Brain microvascular endothelial cell (primary cell): Measurements from ENCODE around the gene CEP112.

Experiments
- DNase-seq: peaks from one replicate; pipeline ENCODE4 v3.0.0-alpha.2; 2020
- H3K27ac ChIP-seq: fragments of 250-450 bp; sonication (Bioruptor Pico); 2 replicates; pipeline ENCODE4 v1.5.1; 2020; ENCODE audit warnings: mild to moderate bottlenecking, moderate library complexity
- H3K27me3 ChIP-seq: fragments of 250-450 bp; sonication (Bioruptor Pico); replicated peaks from 2 replicates; pipeline ENCODE4 v1.5.1; 2020; ENCODE audit warnings: mild to moderate bottlenecking
- H3K36me3 ChIP-seq: fragments of 250-450 bp; sonication (Bioruptor Pico); replicated peaks from 2 replicates; pipeline ENCODE4 v1.5.1; 2020; ENCODE audit warnings: mild to moderate bottlenecking
- H3K4me3 ChIP-seq: 2 replicates; pipeline ENCODE4 v1.5.1; 2011; ENCODE audit warnings: low read depth, mild to moderate bottlenecking, control low read depth, low read length, moderate library complexity
- CTCF ChIP-seq: IDR thresholded peaks from 2 replicates; pipeline ENCODE4 v1.5.1; 2011; ENCODE audit warnings: low read depth, mild to moderate bottlenecking, moderate library complexity, low read length, control low read depth, inconsistent platforms; ENCODE audit errors: missing control alignments
- in situ Hi-C: cut with HindIII; loops from 2 replicates; pipeline ENCODE4 v1.10.0; 2017; ENCODE audit warnings: low sequenced_read_pairs, low pct_ligation_motif_present

CEP112 gene

GRCh38 chr17:65941356-65941899, 250.5 kb downstream of the CEP112 start:
- H3K27me3 ChIP-seq, result no peaks in the 10 kb centered on the region
- DNase-seq, result no peak
- in situ Hi-C loops, result no loop called here
- TF ChIP-seq CTCF, result no peak
- H3K4me3 ChIP-seq, result no peak overlapping the region
- no peaks in the 10 kb centered on the region for H3K36me3 ChIP-seq
- H3K27ac ChIP-seq, result no peak overlapping the region

- TF ChIP-seq CTCF, result no peak
- Histone ChIP-seq H3K36me3 (no peaks in the 10 kb centered on the region), H3K4me3 (no peak overlapping the region), H3K27ac (no peak overlapping the region), H3K27me3 (no peaks in the 10 kb centered on the region)
- in situ Hi-C loops, result no loop called here
- DNase-seq, result no peak
Observed at GRCh38 chr17:65936013-65936412, 255.9 kb downstream of the CEP112 start.

GRCh38 chr17:65933290-65933689, 258.6 kb downstream of the CEP112 start:
- in situ Hi-C loops, result no loop called here
- H3K27me3 ChIP-seq, result no peaks in the 10 kb centered on the region
- no peak for DNase-seq
- no peak overlapping the region for H3K4me3 ChIP-seq
- TF ChIP-seq CTCF, result no peak
- H3K36me3 ChIP-seq, result no peaks in the 10 kb centered on the region
- H3K27ac ChIP-seq, result no peak overlapping the region

- DNase-seq, result no peak
- Histone ChIP-seq H3K27me3 (no peaks in the 10 kb centered on the region), H3K36me3 (no peaks in the 10 kb centered on the region), H3K4me3 (no peak overlapping the region), H3K27ac (no peak overlapping the region)
- no peak for TF ChIP-seq CTCF
- in situ Hi-C loops, result no loop called here
Observed at GRCh38 chr17:65931246-65932149, 260.4 kb downstream of the CEP112 start.

GRCh38 chr17:65930140-65930730, 261.7 kb downstream of the CEP112 start:
- no peak for TF ChIP-seq CTCF
- H3K27me3 ChIP-seq, result no peaks in the 10 kb centered on the region
- no peak overlapping the region for H3K27ac ChIP-seq
- H3K4me3 ChIP-seq, result no peak overlapping the region
- DNase-seq, result no peak
- in situ Hi-C loops, result no loop called here
- H3K36me3 ChIP-seq, result no peaks in the 10 kb centered on the region
